ENCODE measurements around the gene HOXC9. TPM values are rescaled to one million over a fixed set of nuclear protein-coding genes. Genes with fewer than 3 reads are reported as not detected.
A peak's percentile ranks its signal among the peaks of the same experiment; 100 is the strongest.

HOXC9 gene
- total and polyA plus RNA-seq, 7 donors, result 6.4 to 31.1 (median 11.3) TPM

DNA sequence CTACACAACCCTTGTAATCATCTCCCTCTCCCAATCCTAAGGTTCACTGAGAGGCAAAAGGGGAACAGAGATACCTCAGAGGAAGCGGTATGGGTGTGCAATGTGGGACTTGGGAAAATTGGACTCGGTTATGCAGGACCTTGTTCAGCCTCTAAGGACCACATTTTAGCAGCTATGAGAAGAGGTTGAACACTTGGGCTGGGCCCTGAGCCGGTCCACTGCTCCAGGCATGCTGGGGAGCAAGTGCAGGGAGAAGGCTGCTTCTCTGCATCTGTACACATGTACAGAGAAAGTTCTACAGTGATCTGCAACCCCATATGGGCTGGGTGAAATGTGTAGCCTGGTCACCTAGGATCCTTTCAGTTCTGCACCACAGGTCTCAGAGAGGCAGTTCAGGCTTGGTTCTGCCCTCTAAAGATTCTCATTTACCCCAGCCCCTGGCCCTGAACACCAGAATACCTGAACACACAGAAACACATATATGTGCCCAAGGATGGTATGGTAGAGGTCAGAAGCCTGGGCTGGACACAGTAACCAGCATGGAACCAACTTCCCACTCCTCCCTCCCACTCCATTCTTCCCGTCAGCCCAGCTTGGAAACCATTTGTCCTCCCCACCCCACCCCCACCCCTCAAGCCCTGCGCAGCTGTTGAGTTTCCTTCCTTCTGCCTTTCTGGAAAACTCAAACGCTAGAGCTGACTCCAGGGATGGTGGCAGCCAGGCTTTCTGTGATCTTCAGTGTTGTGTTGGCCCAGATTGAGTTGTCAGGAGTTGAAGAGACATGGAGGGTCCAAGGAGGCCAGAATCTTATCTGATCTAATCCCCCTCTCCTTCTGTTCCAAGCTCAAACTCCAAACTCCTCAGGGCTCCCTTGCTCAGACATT lies 43.3 kb downstream of the HOXC9 start:
- H3K9me3 ChIP-seq, result no peaks in the 10 kb centered on the region
- peak in 2 of 4 donors; percentile 22 to 44 for ATAC-seq
- no peak overlapping the region for H3K27ac ChIP-seq
- WGBS, 3 donors, result 36 to 40% (median 40%) methylated on average over 6 of the region's 6 CpGs
- no peaks in the 10 kb centered on the region for H3K36me3 ChIP-seq (ENCODE audit: insufficient read depth in 1 of 2, low read depth in 1 of 2)
- intact Hi-C loops (cut with DNase I), result no loop called here
- H3K27me3 ChIP-seq (ENCODE audit: insufficient read depth in 3 of 3, low read length in 2 of 3), result peaks cover 0 to 5% (median 0%) of the 10 kb centered on the region in 3 donors
- H3K4me1 ChIP-seq, result no peaks in the 10 kb centered on the region
- TF ChIP-seq, protein P1, sequence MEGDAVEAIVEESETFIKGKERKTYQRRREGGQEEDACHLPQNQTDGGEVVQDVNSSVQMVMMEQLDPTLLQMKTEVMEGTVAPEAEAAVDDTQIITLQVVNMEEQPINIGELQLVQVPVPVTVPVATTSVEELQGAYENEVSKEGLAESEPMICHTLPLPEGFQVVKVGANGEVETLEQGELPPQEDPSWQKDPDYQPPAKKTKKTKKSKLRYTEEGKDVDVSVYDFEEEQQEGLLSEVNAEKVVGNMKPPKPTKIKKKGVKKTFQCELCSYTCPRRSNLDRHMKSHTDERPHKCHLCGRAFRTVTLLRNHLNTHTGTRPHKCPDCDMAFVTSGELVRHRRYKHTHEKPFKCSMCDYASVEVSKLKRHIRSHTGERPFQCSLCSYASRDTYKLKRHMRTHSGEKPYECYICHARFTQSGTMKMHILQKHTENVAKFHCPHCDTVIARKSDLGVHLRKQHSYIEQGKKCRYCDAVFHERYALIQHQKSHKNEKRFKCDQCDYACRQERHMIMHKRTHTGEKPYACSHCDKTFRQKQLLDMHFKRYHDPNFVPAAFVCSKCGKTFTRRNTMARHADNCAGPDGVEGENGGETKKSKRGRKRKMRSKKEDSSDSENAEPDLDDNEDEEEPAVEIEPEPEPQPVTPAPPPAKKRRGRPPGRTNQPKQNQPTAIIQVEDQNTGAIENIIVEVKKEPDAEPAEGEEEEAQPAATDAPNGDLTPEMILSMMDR (IDR thresholded peaks at IDR 0.05), result no peak
- no peak for DNase-seq
- H3K4me3 ChIP-seq, result no peak overlapping the region

DNA sequence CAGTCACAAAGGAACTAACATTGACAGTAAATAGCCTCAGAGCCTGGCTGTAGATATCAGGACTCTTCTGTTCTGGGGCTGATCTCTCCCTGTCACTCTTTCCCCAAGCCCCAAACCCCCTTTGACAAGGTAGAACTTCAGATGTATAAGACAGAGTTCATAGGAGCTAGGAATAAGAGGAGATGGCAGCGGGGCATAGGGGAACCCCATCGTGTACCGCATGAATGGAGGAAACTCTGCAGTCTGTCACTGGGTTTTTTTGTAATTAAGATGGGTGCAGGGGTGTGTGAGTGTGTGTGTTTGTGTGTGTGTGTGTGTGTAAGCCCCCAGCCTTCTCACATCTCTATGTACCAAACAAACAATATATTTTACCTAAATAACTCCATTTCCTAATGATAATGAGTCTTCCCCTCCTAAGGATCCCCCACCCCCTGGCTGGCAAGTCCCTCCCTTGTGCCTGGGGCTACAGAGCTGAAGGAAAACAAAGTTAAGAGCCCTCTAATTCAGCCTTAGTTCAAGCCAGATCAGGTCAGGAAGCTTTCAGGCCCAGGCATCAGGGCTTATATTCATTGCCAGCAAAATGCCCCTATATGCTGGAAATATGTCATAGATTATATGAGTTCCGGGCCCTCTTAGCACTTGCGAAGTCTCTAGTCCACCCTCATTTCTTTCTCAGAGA lies 44.6 kb downstream of the HOXC9 start:
- DNase-seq (no peak), ATAC-seq (no peak)
- no peaks in the 10 kb centered on the region for H3K36me3 ChIP-seq (ENCODE audit: insufficient read depth in 1 of 2, low read depth in 1 of 2)
- TF ChIP-seq, protein P1 (IDR thresholded peaks at IDR 0.05), result no peak
- no peak overlapping the region for H3K27ac ChIP-seq
- 72 to 73% (median 73%) methylated on average over 5 of the region's 5 CpGs for WGBS, 3 donors
- no peaks in the 10 kb centered on the region for H3K9me3 ChIP-seq
- intact Hi-C loops (cut with DNase I), result loop anchor here in 1 of 2 donors (5.0 kb wide), 1 partner anchor 128 kb away; no protein-coding TSS in a partner anchor
- H3K4me1 ChIP-seq, result no peaks in the 10 kb centered on the region
- H3K27me3 ChIP-seq (ENCODE audit: insufficient read depth in 3 of 3, low read length in 2 of 3), result peaks cover 0 to 5% (median 0%) of the 10 kb centered on the region in 3 donors
- no peak overlapping the region for H3K4me3 ChIP-seq

DNA sequence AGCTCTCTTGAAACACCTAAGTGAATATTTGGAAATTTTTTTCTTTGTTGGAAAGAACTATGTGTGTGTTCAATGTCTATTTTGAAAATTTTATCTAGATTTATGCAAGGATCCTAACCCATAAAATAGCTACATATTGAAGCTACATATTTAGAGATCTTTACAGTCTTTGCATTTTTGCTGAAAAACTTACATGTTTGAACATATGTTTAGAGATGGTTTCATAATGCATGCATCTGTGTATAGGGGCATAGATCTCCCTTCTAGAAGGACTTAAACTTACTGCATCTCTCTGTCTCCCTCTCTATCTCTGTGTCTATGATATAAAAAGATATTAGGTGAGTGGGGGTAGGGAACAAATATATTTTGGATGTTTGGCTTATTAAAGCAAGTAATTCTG lies 45.4 kb downstream of the HOXC9 start:
- TF ChIP-seq, protein P1 (IDR thresholded peaks at IDR 0.05), result no peak
- ATAC-seq (no peak), DNase-seq (no peak)
- H3K27ac ChIP-seq, result no peak overlapping the region
- no peaks in the 10 kb centered on the region for H3K4me1 ChIP-seq
- H3K36me3 ChIP-seq (ENCODE audit: insufficient read depth in 1 of 2, low read depth in 1 of 2), result no peaks in the 10 kb centered on the region
- H3K9me3 ChIP-seq, result no peaks in the 10 kb centered on the region
- H3K4me3 ChIP-seq, result no peak overlapping the region
- intact Hi-C loops (cut with DNase I), result loop anchor here in 1 of 2 donors (5.0 kb wide), 1 partner anchor 127 kb away; no protein-coding TSS in a partner anchor
- H3K27me3 ChIP-seq (ENCODE audit: insufficient read depth in 3 of 3, low read length in 2 of 3), result peaks cover 0 to 5% (median 0%) of the 10 kb centered on the region in 3 donors

DNA sequence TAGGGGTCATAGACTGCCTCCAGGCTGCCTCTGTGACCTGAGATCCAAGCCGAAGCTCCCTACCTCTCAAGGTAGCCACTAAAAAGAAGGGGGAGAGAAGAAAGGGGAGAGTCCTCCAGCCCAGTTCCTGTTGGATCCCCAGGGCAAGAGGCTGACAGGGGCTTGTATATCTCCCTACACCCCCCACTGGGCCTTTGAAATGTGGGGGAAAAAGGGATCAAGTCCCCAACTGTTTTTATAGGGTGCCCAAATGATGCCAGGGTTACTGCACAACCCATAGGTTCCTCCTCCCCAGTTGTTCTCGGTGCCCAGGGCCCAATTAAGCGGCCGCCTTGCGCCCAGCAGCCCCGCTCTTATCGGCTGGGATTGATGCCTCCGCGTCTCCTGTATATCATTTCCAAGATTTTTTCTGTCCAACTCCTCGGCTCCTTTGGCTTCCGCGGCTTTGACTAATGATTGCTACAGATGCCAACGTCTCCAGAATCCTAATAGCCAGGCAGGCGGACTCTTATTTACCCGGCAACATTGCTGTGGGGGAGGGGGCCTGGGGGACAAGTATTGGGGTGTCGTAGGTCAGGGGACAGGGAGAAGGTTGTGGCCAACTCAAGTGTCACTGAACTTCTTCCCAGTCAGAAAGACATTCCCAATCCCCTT lies 46.0 kb downstream of the HOXC9 start:
- TF ChIP-seq, protein P1 (IDR thresholded peaks at IDR 0.05), result no peak
- Histone ChIP-seq H3K9me3 (no peaks in the 10 kb centered on the region), H3K4me3 (no peak overlapping the region), H3K36me3 (ENCODE audit: insufficient read depth in 1 of 2, low read depth in 1 of 2) (no peaks in the 10 kb centered on the region), H3K27me3 (ENCODE audit: insufficient read depth in 3 of 3, low read length in 2 of 3) (peaks cover 0 to 5% (median 0%) of the 10 kb centered on the region in 3 donors), H3K4me1 (no peaks in the 10 kb centered on the region), H3K27ac (no peak overlapping the region)
- no peak for ATAC-seq
- WGBS, 3 donors, result 70 to 77% (median 70%) methylated on average over 16 of the region's 16 CpGs
- intact Hi-C loops (cut with DNase I), result loop anchor here in 1 of 2 donors (5.0 kb wide), 1 partner anchor 126 kb away; no protein-coding TSS in a partner anchor
- DNase-seq, result no peak

All from psoas muscle (tissue), 8 donors.